Measurements from ENCODE around the gene NRDC. TPM values are rescaled to one million over a fixed set of nuclear protein-coding genes. Genes with fewer than 3 reads are reported as not detected.

The NRDC gene
- total RNA-seq, 1 donor from 2014 or later, result 94.3 TPM

GRCh38 chr1:51853360-51853759, 25.2 kb downstream of the NRDC start:
- no peak overlapping the region for H3K27ac ChIP-seq
- TF ChIP-seq POLR2AphosphoS5 (IDR thresholded peaks at IDR 0.05; ENCODE audit: insufficient read depth in 1 of 2, low read depth in 1 of 2) (no peak), CTCF (IDR thresholded peaks at IDR 0.05) (no peak), POLR2A (IDR thresholded peaks at IDR 0.05) (no peak)
- peaks cover 27% of the 10 kb centered on the region for H3K4me1 ChIP-seq
- H3K9me3 ChIP-seq, result no peaks in the 10 kb centered on the region
- DNase-seq (ENCODE audit: extremely low spot score in 2 of 2), result no peak
- H3K27me3 ChIP-seq, result no peaks in the 10 kb centered on the region
- H3K4me3 ChIP-seq, result no peak overlapping the region
- no peaks in the 10 kb centered on the region for H3K36me3 ChIP-seq
- intact Hi-C loops (cut with DNase I), result no loop called here

DNA sequence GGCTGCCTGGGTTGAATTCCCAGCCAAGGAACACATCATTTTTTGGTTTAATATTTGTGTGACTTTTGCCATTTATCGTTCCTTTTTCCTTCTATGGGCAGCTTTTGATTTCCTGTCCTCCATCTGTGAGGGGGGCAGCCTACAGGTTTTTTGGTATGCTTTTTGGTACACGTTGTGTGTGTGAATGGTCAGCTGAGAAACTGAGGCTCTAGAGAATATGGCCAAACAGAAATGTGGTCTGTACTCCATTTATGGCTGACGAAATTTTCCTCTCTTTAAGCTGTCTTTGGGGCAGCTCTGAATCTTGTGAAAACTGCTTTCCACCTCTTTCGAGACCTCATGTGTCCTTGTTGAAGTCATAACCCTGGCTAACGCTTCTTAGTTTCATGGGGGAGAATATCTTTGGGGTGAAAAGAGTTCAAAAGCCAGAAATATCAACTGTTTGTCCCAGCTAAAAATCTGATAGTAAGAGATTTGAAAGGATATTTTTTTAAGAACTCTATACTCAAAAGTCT, 26.6 kb downstream of the NRDC start:
- no peak for TF ChIP-seq CTCF (IDR thresholded peaks at IDR 0.05)
- no peak for TF ChIP-seq POLR2AphosphoS5 (IDR thresholded peaks at IDR 0.05; ENCODE audit: insufficient read depth in 1 of 2, low read depth in 1 of 2)
- no peak for TF ChIP-seq POLR2A (IDR thresholded peaks at IDR 0.05)
- peaks cover 16% of the 10 kb centered on the region for H3K4me1 ChIP-seq
- H3K27me3 ChIP-seq, result no peaks in the 10 kb centered on the region
- no peak overlapping the region for H3K4me3 ChIP-seq
- H3K27ac ChIP-seq, result no peak overlapping the region
- DNase-seq (ENCODE audit: extremely low spot score in 2 of 2), result no peak
- intact Hi-C loops (cut with DNase I), result no loop called here
- no peaks in the 10 kb centered on the region for H3K9me3 ChIP-seq
- H3K36me3 ChIP-seq, result no peaks in the 10 kb centered on the region

DNA sequence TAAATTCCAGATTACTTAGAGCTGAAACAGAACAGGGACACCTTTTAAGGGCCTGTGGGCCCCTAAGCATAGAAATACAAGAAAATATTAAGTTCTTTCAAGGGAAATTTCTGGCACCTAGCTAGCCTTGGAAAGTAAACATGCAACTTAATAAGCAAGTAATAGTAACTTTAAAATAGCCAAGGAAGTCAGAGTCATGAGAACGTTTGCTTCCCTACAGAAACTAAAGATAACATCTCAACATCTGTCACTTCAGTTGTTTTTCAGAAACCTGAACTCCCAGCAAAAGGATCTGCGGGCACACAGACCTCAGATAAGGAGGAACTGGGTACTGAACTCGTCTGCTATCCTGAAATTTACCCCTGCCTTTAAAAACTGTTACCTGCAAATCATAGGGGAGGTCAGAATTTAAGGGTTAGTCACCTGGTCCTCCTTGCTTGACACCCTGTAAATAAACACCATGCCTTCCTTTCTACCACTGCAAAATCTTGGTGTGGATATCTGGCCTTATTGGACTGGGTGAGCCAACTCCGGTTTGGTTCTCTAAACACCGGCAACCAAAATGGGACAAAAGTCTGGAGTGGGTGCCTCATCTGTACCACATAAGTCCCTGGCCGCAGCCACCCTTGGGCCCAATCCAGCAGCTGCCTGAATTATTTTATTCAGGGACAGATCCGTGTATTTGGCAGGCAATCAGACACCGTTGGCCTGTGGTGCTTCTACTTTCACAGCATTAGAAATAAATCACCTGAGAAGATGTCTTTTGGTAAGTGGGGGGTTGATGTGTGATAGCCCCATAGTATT, 27.9 kb downstream of the NRDC start:
- DNase-seq (ENCODE audit: extremely low spot score in 2 of 2), result no peak
- Histone ChIP-seq H3K4me3 (no peak overlapping the region), H3K36me3 (no peaks in the 10 kb centered on the region), H3K9me3 (no peaks in the 10 kb centered on the region), H3K27ac (no peak overlapping the region), H3K4me1 (peaks cover 9% of the 10 kb centered on the region), H3K27me3 (no peaks in the 10 kb centered on the region)
- TF ChIP-seq CTCF (IDR thresholded peaks at IDR 0.05), result no peak
- no peak for TF ChIP-seq POLR2AphosphoS5 (IDR thresholded peaks at IDR 0.05; ENCODE audit: insufficient read depth in 1 of 2, low read depth in 1 of 2)
- TF ChIP-seq POLR2A (IDR thresholded peaks at IDR 0.05), result no peak
- intact Hi-C loops (cut with DNase I), result no loop called here

- TF ChIP-seq POLR2AphosphoS5 (IDR thresholded peaks at IDR 0.05; ENCODE audit: insufficient read depth in 1 of 2, low read depth in 1 of 2) (no peak), POLR2A (IDR thresholded peaks at IDR 0.05) (no peak), CTCF (IDR thresholded peaks at IDR 0.05) (no peak)
Measured at GRCh38 chr1:51847294-51847920, 31.1 kb downstream of the NRDC start.

GRCh38 chr1:51843948-51844347, 34.6 kb downstream of the NRDC start:
- Histone ChIP-seq H3K4me1 (no peaks in the 10 kb centered on the region), H3K9me3 (no peaks in the 10 kb centered on the region), H3K27ac (no peak overlapping the region), H3K4me3 (no peak overlapping the region), H3K36me3 (no peaks in the 10 kb centered on the region), H3K27me3 (no peaks in the 10 kb centered on the region)
- intact Hi-C loops (cut with DNase I), result no loop called here
- TF ChIP-seq POLR2A (IDR thresholded peaks at IDR 0.05) (no peak), POLR2AphosphoS5 (IDR thresholded peaks at IDR 0.05; ENCODE audit: insufficient read depth in 1 of 2, low read depth in 1 of 2) (no peak), CTCF (IDR thresholded peaks at IDR 0.05) (no peak)
- DNase-seq (ENCODE audit: extremely low spot score in 2 of 2), result no peak

More at GRCh38 chr1:51847294-51847920, 31.1 kb downstream of the NRDC start:
- Histone ChIP-seq H3K36me3 (no peaks in the 10 kb centered on the region), H3K9me3 (no peaks in the 10 kb centered on the region), H3K4me3 (no peak overlapping the region), H3K27ac (no peak overlapping the region), H3K4me1 (peaks cover 9% of the 10 kb centered on the region), H3K27me3 (no peaks in the 10 kb centered on the region)
- intact Hi-C loops (cut with DNase I), result no loop called here
- DNase-seq (ENCODE audit: extremely low spot score in 2 of 2), result no peak

Measured in vagina (tissue), 2 donors.